Measurements from ENCODE around the gene SH3RF1. TPM values are rescaled to one million over a fixed set of nuclear protein-coding genes. Genes with fewer than 3 reads are reported as not detected.
"Not testable (repeated sequence)": the region's sequence is repeated elsewhere in the genome, so short reads cannot be mapped to it uniquely, and the experiment has no call there.

The SH3RF1 gene
- total and polyA plus RNA-seq, 2 of the 8 experiments (the other 6 are each of a cell fraction or from before 2014, with no cell fraction given) = 6.9 to 15.1 TPM

DNA sequence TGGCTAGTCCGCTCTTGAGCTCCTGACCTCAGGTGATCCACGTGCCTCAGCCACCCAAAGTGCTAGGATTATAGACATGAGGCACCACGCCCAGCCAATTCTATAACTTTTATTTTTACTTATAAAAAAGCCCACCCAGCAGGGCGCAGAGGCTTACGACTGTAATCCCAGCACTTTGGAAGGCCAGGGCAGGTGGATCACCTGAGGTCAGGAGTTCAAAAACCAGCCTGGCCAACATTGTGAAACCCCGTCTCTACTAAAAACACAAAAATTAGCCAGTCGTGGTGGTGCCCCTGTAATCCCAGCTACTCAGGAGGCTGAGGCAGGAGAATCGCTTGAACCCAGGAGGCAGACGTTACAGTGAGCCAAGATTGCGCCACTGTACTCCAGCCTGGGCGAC, 73.5 kb downstream of the SH3RF1 start:
- DNase-seq (ENCODE audit: low read depth in 1 of 2, low spot score in 2 of 2); H3K18ac ChIP-seq (ENCODE audit: extremely low read depth, low read length); H3K23me2 ChIP-seq (ENCODE audit: low read depth, low read length); H3K14ac ChIP-seq (ENCODE audit: insufficient read length); H3K79me1 ChIP-seq (ENCODE audit: low read depth, low read length); H3K27ac ChIP-seq (ENCODE audit: low read depth, low read length); H3K9me3 ChIP-seq (ENCODE audit: insufficient read depth in 2 of 2, low read depth in 1 of 2, low read length in 1 of 2); H3K4me2 ChIP-seq (ENCODE audit: insufficient read depth in 1 of 2, low read depth in 2 of 2, low read length in 2 of 2); POLR2A ChIA-PET (ENCODE audit: partially characterized antibody); H2AFZ ChIP-seq (ENCODE audit: low read length); H2AK5ac ChIP-seq (ENCODE audit: low read depth, low read length); H2BK15ac ChIP-seq (ENCODE audit: low read length); H3K56ac ChIP-seq (replicated peaks; ENCODE audit: insufficient read length, low read depth, low read length); H4K91ac ChIP-seq (replicated peaks; ENCODE audit: insufficient read length, low read length); FAIRE-seq; H3K4me1 ChIP-seq (replicated peaks in 1 of 4; ENCODE audit: control insufficient read depth in 3 of 4, insufficient read depth in 4 of 4, low read length in 3 of 4); H4K20me1 ChIP-seq (replicated peaks in 1 of 2; ENCODE audit: control insufficient read depth in 1 of 2, insufficient read depth in 2 of 2, low read length in 2 of 2); H2BK12ac ChIP-seq (ENCODE audit: low read depth, low read length); H3K79me2 ChIP-seq (ENCODE audit: control insufficient read depth in 1 of 2, insufficient read depth in 2 of 2, low read length in 2 of 2); H3K27me3 ChIP-seq (replicated peaks in 1 of 4; ENCODE audit: control insufficient read depth in 3 of 4, extremely low read depth in 1 of 4, insufficient read depth in 3 of 4, low read length in 3 of 4); H4K5ac ChIP-seq (ENCODE audit: insufficient read length, low read depth, low read length); H3K23ac ChIP-seq (ENCODE audit: insufficient read length); H4K8ac ChIP-seq (ENCODE audit: extremely low read depth, insufficient read depth, low read length); H2BK20ac ChIP-seq (ENCODE audit: low read length); H2BK120ac ChIP-seq (replicated peaks; ENCODE audit: low read depth, low read length); H3K4me3 ChIP-seq (ENCODE audit: extremely low read depth in 1 of 4, insufficient read depth in 2 of 4, low read depth in 3 of 4, low read length in 4 of 4); H2BK5ac ChIP-seq (ENCODE audit: low read depth, low read length); H3K36me3 ChIP-seq (ENCODE audit: control insufficient read depth in 2 of 4, insufficient read depth in 4 of 4, low read length in 3 of 4); H3K4ac ChIP-seq (replicated peaks; ENCODE audit: insufficient read length, low read depth, low read length); H3K9ac ChIP-seq (replicated peaks in 1 of 4; ENCODE audit: extremely low read depth in 1 of 4, low read depth in 3 of 4, low read length in 3 of 4): not testable (repeated sequence)
- CTCF ChIA-PET (ENCODE audit: partially characterized antibody) = interaction anchor here (0.8 kb wide), 1 partner anchor 27 kb away, joined by 3 read pairs; no protein-coding TSS in a partner anchor
- WGBS, 2 experiments (ENCODE audit: extremely low coverage in 1 of 2, insufficient coverage in 1 of 2, insufficient read length in 1 of 2, insufficient replicate concordance in 2 of 2, low coverage in 1 of 2, low lambda C conversion rate in 2 of 2, missing lambda C conversion rate in 1 of 2) = 92% methylated on average over 11 of the region's 11 CpGs; no CpG with 5 or more reads in 1 of the 2 experiments
